GM19023 (cell line): ENCODE results near the gene NDUFAF7.
"Not testable (repeated sequence)": the region's sequence is repeated elsewhere in the genome, so short reads cannot be mapped to it uniquely, and the experiment has no call there.

Experiments
- ATAC-seq: cut with Tn5 transposase; IDR thresholded peaks from one replicate; pipeline ENCODE4 v1.9.1; 2021; ENCODE audit warnings: mild to moderate bottlenecking, moderate library complexity; ENCODE audit not compliant: unreplicated experiment

The NDUFAF7 gene

GRCh38 chr2:37231241-37232130, at the start of gene NDUFAF7, which contains the start of gene CEBPZ:
TSS of gene NDUFAF7 (plus strand) at chr2:37231658. CDS start at chr2:37231706, 48 bp downstream.
TSS of gene CEBPZ (minus strand) at chr2:37231596. CDS start at chr2:37231567, 29 bp downstream.
- ATAC-seq: peak; percentile 96

GRCh38 chr2:37181726-37182684, 49.5 kb upstream of the NDUFAF7 start:
- ATAC-seq: no peak

GRCh38 chr2:37188570-37188969, 42.9 kb upstream of the NDUFAF7 start, which contains the start of gene SULT6B1:
TSS of gene SULT6B1 (minus strand) at chr2:37188670. CDS start at chr2:37188640, 30 bp downstream.
- ATAC-seq: no peak

- ATAC-seq: no peak
These were observed 41.9 kb upstream of the NDUFAF7 start for GRCh38 chr2:37189452-37190153.

GRCh38 chr2:37190290-37190689, 41.2 kb upstream of the NDUFAF7 start:
- ATAC-seq: no peak

GRCh38 chr2:37191253-37191652, 40.2 kb upstream of the NDUFAF7 start:
- ATAC-seq: no peak

- ATAC-seq: no peak
These were observed 39.7 kb upstream of the NDUFAF7 start for GRCh38 chr2:37191747-37192146.

- no peak for ATAC-seq
These were observed 38.9 kb upstream of the NDUFAF7 start for GRCh38 chr2:37192551-37192950.

- not testable (repeated sequence) for ATAC-seq
These were observed 35.6 kb upstream of the NDUFAF7 start for GRCh38 chr2:37195862-37196319.

GRCh38 chr2:37196320-37197195, 34.9 kb upstream of the NDUFAF7 start, which contains the start of gene CEBPZOS:
TSS of gene CEBPZOS (plus strand) at chr2:37196496. CDS start at chr2:37199705, 3,209 bp downstream.
- ATAC-seq: peak; percentile 81

GRCh38 chr2:37198681-37199065, 32.8 kb upstream of the NDUFAF7 start:
- ATAC-seq: no peak

GRCh38 chr2:37201208-37201607, 30.2 kb upstream of the NDUFAF7 start:
- no peak for ATAC-seq

GRCh38 chr2:37201766-37202165, 29.7 kb upstream of the NDUFAF7 start:
- ATAC-seq: no peak

- no peak for ATAC-seq
These were observed 27.8 kb upstream of the NDUFAF7 start for GRCh38 chr2:37203708-37204107.

- not testable (repeated sequence) for ATAC-seq
These were observed 26.3 kb upstream of the NDUFAF7 start for GRCh38 chr2:37205071-37205661.

- ATAC-seq: no peak
These were observed 25.6 kb upstream of the NDUFAF7 start for GRCh38 chr2:37205689-37206341.

GRCh38 chr2:37206760-37207159, 24.7 kb upstream of the NDUFAF7 start:
- not testable (repeated sequence) for ATAC-seq

GRCh38 chr2:37211212-37211611, 20.2 kb upstream of the NDUFAF7 start:
- ATAC-seq: no peak
